ENCODE measurements around the gene XIRP1.

The XIRP1 gene

GRCh38 chr3:39140341-39140971, 51.9 kb downstream of the XIRP1 start:
- H3K27me3 Mint-ChIP-seq (ENCODE audit: low read depth): no peaks in the 10 kb centered on the region
- H3K4me3 Mint-ChIP-seq: no peak overlapping the region
- H3K4me1 Mint-ChIP-seq (ENCODE audit: low read depth): peaks cover 12% of the 10 kb centered on the region
- no peak overlapping the region for H3K27ac Mint-ChIP-seq
- peaks cover 42% of the 10 kb centered on the region for H3K36me3 Mint-ChIP-seq (ENCODE audit: low read depth)
- no peaks in the 10 kb centered on the region for H3K9me3 Mint-ChIP-seq

- peaks cover 36% of the 10 kb centered on the region for H3K36me3 Mint-ChIP-seq (ENCODE audit: low read depth)
- no peak overlapping the region for H3K27ac Mint-ChIP-seq
- no peak overlapping the region for H3K4me3 Mint-ChIP-seq
Measured at GRCh38 chr3:39139442-39139841, 53.0 kb downstream of the XIRP1 start.

DNA sequence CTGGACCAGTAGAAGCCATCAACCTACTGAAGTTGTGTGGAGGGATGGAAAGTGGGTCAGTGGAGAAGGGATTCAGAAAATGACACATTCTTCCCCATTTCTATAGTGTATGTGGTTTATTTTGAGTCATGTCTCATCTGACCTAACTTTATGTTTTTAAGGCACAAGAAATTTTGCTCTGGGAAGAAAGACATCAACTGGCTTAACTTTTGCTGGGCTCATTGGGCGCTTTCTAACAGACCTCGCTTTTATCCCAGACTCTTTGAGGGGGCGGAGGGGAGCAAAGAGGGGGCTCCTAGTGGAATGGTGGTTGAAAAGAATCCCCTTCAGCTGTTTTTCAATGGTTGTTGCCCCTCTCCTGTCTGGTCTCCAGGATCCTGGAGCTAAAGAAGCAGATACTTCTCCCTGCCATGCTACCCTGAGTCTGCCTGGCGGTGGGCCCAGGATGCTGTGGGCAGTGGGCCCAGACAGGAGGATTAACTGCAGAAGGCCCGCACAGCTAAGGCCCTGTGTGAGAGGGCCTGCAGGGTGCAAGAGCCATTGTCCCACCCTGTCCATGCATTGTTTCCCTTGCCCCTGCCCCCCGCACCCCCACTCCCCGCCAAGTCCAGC, 53.5 kb downstream of the XIRP1 start:
- Mint-ChIP-seq H3K4me1 (ENCODE audit: low read depth) (peaks cover 12% of the 10 kb centered on the region), H3K27ac (no peak overlapping the region), H3K9me3 (no peaks in the 10 kb centered on the region), H3K4me3 (no peak overlapping the region), H3K27me3 (ENCODE audit: low read depth) (no peaks in the 10 kb centered on the region), H3K36me3 (ENCODE audit: low read depth) (peaks cover 31% of the 10 kb centered on the region)

More at GRCh38 chr3:39139442-39139841, 53.0 kb downstream of the XIRP1 start:
- Mint-ChIP-seq H3K9me3 (no peaks in the 10 kb centered on the region), H3K27me3 (ENCODE audit: low read depth) (no peaks in the 10 kb centered on the region), H3K4me1 (ENCODE audit: low read depth) (peaks cover 12% of the 10 kb centered on the region)

DNA sequence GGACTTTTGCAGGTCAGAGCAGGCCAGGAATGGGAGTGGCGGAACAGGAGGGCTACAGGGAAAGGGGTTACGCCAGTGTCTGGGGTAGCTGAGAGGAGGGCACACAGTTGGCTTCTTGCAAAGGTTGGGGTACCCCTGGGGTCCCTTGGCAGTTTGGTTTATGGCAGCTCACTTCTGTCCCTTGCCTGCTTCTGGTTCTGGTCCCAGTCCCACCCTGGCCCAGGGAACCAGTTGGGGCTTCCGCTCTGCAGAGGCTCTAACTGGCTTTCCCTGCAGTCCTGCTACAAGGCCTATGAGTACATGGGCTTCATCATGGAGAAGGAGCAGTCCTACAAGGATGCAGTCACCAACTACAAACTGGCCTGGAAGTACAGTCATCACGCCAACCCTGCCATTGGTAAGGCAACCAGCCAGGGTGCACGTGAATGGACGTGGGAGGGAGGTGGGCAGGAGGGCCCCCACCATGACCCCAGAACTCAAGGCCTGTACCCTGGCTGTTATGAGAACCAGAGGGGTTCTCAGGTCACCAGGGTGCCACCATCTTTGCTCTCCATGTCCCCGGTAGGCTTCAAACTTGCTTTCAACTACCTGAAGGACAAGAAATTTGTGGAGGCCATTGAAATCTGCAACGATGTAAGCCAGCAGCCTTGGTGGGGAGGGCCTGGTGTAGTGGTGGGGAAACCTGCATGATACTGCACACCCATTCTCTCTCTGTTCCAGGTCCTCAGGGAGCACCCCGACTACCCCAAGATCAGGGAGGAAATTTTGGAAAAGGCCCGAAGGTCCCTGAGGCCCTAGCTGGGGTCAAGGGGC, 54.2 kb downstream of the XIRP1 start:
- Mint-ChIP-seq H3K4me3 (no peak overlapping the region), H3K27me3 (ENCODE audit: low read depth) (no peaks in the 10 kb centered on the region), H3K4me1 (ENCODE audit: low read depth) (peaks cover 14% of the 10 kb centered on the region), H3K27ac (no peak overlapping the region), H3K9me3 (no peaks in the 10 kb centered on the region), H3K36me3 (ENCODE audit: low read depth) (peaks cover 28% of the 10 kb centered on the region)

DNA sequence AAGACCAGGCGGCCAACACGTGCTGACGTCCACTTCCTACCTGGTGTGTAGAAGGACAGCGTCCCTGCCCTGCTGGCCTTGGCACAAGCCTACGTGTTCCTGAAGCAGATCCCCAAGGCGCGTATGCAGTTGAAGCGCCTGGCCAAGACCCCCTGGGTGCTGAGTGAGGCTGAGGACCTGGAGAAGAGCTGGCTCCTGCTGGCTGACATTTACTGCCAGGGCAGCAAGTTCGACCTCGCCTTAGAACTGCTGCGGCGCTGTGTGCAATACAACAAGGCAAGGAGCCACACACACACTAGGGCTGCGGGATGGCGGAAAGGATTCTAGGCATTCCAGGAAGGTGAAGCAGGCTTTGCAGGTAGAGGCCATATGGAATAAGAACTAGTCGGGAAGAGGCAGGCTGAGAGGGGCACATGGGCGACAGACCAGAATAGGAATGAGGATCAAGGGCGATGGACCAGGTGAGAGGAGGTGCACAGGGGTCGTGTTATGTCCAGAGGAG, 54.9 kb downstream of the XIRP1 start:
- Mint-ChIP-seq H3K27ac (no peak overlapping the region), H3K27me3 (ENCODE audit: low read depth) (no peaks in the 10 kb centered on the region), H3K4me3 (no peak overlapping the region), H3K9me3 (no peaks in the 10 kb centered on the region), H3K4me1 (ENCODE audit: low read depth) (peaks cover 10% of the 10 kb centered on the region), H3K36me3 (ENCODE audit: low read depth) (peaks cover 24% of the 10 kb centered on the region)

GRCh38 chr3:39136533-39137434, 55.6 kb downstream of the XIRP1 start:
- Mint-ChIP-seq H3K36me3 (ENCODE audit: low read depth) (peaks cover 20% of the 10 kb centered on the region), H3K27me3 (ENCODE audit: low read depth) (no peaks in the 10 kb centered on the region), H3K9me3 (no peaks in the 10 kb centered on the region), H3K4me3 (no peak overlapping the region), H3K4me1 (ENCODE audit: low read depth) (peaks cover 10% of the 10 kb centered on the region), H3K27ac (no peak overlapping the region)

DNA sequence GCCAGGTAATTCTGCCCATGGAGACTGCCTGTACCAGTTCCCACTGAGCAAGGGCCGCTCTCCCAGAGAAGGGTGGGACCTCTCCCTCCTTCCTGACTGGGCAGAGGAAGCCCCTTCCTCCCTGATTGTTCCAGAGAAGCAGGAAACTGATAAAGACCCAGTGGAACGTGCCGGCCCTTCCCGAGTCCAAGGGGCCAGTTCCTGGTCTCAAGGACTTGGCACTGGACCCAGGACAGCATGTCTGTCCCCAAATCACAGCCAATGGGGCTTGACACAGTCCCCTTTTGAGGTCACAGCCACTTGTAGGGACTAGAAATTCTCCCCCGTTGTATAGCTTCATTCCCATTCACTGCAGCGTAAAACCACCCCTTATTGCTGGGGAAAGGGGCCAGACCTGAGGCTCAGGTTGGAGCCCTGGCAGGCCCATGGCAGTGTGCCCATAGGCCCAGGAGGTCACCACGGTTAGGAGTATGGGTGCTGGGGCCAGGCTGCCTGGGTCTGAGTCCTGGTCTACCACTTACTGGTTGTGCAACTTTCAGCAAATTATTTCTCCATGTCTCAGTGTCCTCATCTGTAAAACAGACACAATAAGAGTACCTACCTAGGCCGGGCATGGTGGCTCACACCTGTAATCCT, 57.1 kb downstream of the XIRP1 start:
- H3K9me3 Mint-ChIP-seq: no peaks in the 10 kb centered on the region
- H3K36me3 Mint-ChIP-seq (ENCODE audit: low read depth): peaks cover 10% of the 10 kb centered on the region
- H3K4me1 Mint-ChIP-seq (ENCODE audit: low read depth): peaks cover 15% of the 10 kb centered on the region
- no peaks in the 10 kb centered on the region for H3K27me3 Mint-ChIP-seq (ENCODE audit: low read depth)
- no peak overlapping the region for H3K27ac Mint-ChIP-seq
- no peak overlapping the region for H3K4me3 Mint-ChIP-seq

DNA sequence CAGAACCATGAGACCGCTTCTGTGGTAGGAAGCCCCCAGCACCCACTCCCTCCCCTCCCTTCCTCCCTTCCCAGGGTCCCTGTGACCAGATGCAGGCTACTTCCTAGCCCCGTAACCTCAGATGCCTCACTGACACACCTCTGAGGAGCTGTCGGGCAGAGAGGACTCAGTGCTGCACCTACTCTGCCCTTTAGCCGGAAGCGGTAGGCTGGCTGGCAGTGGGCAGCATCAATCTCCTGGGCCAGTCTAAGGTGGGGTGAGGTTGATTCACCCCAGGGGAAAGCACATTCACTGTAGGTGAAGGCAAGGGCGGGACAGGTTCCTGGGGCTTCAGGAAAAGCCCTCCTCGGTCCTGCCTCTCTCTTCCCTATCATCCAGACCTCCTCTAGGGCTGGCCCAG, 58.1 kb downstream of the XIRP1 start:
- Mint-ChIP-seq H3K27ac (no peak overlapping the region), H3K9me3 (no peaks in the 10 kb centered on the region), H3K4me1 (ENCODE audit: low read depth) (peaks cover 18% of the 10 kb centered on the region), H3K36me3 (ENCODE audit: low read depth) (peaks cover 6% of the 10 kb centered on the region), H3K27me3 (ENCODE audit: low read depth) (no peaks in the 10 kb centered on the region), H3K4me3 (no peak overlapping the region)

DNA sequence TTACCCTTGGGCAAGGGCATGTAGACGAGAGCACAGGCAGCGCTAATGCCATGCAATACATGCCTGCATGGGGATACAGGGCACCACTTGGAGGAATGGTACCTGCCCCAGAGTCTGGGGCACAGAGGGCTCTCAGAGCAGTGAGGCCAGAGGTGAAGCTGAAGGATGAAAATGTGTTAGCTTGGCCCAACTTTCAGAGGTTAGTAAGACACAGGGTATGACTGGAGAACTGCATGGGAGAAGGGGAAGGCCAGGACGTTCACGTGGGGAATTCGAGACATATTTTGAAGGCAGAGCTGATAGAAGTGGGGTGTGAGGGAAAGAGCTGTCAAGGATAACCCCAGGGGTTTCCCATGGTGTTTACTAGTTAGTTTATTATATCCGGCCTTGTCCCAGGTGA, 58.6 kb downstream of the XIRP1 start:
- Mint-ChIP-seq H3K27ac (no peak overlapping the region), H3K36me3 (ENCODE audit: low read depth) (peaks cover 5% of the 10 kb centered on the region)

More for the DNA sequence above, 58.6 kb downstream of the XIRP1 start:
- H3K9me3 Mint-ChIP-seq: no peaks in the 10 kb centered on the region
- no peaks in the 10 kb centered on the region for H3K27me3 Mint-ChIP-seq (ENCODE audit: low read depth)
- no peak overlapping the region for H3K4me3 Mint-ChIP-seq
- peaks cover 18% of the 10 kb centered on the region for H3K4me1 Mint-ChIP-seq (ENCODE audit: low read depth)

Measured in T-helper 1 cell treated with Interleukin-12 subunit alpha and Interleukin-12 subunit beta and Interleukin-4 antibody, amounts not matched to agents 30 μg/mL and 1 μg/mL, for 36 hours (primary cell).